ENCODE measurements around the gene NBPF4.
"Not testable (repeated sequence)": the region's sequence is repeated elsewhere in the genome, so short reads cannot be mapped to it uniquely, and the experiment has no call there.

DNA sequence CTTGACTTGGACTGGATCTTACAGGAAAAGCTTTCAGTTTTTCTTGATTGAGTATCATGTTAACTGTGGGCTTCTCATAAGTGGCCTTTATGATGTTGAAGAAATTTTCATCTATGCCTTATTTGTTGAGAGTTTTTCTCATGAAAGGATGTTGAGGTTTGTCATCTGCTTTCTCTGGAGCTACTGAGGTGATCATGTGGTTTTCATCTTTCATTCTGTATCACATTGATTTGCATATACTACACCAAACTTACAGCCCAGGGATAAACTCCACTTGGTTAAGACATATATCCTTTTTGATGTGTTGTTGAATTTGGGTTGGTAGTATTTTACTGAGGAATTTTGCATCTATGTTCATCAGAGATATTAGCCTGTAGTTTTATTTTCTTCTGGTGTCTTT is 11.6 kb upstream of the NBPF4 start:
- TF ChIP-seq POLR2AphosphoS5, POLR2A (IDR thresholded peaks at IDR 0.05): not testable (repeated sequence)
- TF ChIP-seq, protein P1, sequence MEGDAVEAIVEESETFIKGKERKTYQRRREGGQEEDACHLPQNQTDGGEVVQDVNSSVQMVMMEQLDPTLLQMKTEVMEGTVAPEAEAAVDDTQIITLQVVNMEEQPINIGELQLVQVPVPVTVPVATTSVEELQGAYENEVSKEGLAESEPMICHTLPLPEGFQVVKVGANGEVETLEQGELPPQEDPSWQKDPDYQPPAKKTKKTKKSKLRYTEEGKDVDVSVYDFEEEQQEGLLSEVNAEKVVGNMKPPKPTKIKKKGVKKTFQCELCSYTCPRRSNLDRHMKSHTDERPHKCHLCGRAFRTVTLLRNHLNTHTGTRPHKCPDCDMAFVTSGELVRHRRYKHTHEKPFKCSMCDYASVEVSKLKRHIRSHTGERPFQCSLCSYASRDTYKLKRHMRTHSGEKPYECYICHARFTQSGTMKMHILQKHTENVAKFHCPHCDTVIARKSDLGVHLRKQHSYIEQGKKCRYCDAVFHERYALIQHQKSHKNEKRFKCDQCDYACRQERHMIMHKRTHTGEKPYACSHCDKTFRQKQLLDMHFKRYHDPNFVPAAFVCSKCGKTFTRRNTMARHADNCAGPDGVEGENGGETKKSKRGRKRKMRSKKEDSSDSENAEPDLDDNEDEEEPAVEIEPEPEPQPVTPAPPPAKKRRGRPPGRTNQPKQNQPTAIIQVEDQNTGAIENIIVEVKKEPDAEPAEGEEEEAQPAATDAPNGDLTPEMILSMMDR (IDR thresholded peaks at IDR 0.05): not testable (repeated sequence)
